Activated naive CD4-positive, alpha-beta T cell treated with anti-CD3 and anti-CD28 coated beads, Interleukin-2, amount 50 U/mL, for 16 hours (primary cell): ENCODE results near the gene CMSS1.

Experiments used
- DNase-seq: peaks from one replicate; pipeline ENCODE4 v3.0.0-alpha.2; 2020

The CMSS1 gene

DNA sequence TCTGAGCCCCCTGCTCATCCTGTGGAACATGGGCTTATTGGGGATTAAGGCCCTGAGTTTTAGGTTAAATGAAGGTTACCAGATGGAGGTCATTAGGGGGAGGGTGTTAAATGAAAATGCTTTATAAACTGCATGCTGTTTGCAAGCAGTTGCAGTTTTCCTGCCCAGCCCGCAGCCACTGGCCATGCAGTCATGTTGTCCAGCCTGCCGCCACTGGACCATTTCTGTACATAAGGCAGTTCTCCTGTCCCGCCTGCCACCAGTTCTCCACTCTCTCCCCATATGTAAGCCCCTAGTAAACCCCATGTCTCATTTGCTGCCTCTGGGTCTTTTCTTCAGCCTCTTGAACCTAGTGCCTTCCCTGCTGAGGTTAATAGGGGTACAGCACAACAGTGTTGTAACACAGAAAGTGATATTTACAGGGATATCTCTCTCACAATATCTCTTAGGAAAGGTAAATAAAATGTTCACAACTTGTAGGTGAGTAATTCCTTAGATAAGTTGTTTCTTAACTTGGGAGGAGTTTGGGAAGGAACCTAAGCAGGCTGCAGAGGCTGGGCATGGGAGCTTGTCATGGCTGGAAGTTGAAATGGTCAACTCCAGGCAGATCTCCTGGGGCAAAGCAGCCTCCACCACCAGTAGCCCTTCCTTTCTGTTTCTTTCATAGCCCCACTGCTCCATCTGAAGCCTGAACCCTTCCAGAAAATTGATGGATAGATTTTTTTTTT lies 148.2 kb downstream of the CMSS1 start:
- no peak for DNase-seq

GRCh38 chr3:99966662-99967416 lies 149.2 kb downstream of the CMSS1 start:
- no peak for DNase-seq

- DNase-seq, result no peak
Measured at GRCh38 chr3:99967796-99968195, 150.1 kb downstream of the CMSS1 start.

DNA sequence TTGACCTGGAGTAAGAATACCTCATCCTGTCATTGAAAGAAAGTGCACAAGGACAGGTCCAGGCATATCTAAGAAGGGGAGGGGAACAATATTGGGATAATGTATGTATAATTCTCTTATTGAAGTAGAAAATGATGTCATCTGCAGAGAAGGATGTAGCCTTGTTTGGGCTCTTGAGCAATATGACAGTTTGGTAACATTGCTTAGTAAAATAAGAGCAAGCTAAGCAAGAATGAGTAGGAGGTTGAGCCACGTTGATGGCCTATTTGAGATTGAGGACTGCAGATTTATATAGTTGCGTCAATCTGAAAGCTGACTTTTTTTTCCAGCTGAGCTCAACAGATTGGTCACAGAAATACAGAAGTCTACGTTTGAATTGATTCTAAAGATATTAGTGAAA lies 151.5 kb downstream of the CMSS1 start:
- DNase-seq, result no peak

- DNase-seq, result no peak
Measured at GRCh38 chr3:99970198-99970597, 152.5 kb downstream of the CMSS1 start.

- DNase-seq, result no peak
Measured at GRCh38 chr3:99971761-99972160, 154.1 kb downstream of the CMSS1 start.

GRCh38 chr3:99972380-99973104 lies 154.9 kb downstream of the CMSS1 start:
- no peak for DNase-seq

GRCh38 chr3:99974989-99975388 lies 157.3 kb downstream of the CMSS1 start:
- no peak for DNase-seq

GRCh38 chr3:99976584-99976983 lies 158.9 kb downstream of the CMSS1 start:
- DNase-seq, result no peak

GRCh38 chr3:99978221-99978620 lies 160.6 kb downstream of the CMSS1 start:
- DNase-seq, result no peak

- no peak for DNase-seq
Measured at GRCh38 chr3:99980606-99981005, 162.9 kb downstream of the CMSS1 start.

DNA sequence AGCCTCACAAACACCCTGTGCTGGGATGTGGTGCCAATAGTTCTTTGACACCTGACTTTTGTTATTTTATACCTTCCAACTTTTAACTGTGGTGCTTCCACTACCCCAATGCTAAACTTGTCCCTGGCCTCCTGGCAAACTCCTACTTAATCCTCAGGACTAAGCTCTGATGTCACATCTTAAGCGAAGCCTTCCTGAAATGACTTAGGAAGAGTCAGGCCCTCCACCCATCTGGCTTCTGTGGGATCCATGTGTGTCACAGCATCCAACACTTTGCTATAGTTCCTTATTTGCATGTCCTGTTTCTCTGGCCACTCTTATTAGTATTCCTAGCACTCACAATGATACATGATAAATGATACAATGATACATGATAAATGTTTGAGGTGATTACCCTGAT lies 163.5 kb downstream of the CMSS1 start:
- DNase-seq, result no peak

DNA sequence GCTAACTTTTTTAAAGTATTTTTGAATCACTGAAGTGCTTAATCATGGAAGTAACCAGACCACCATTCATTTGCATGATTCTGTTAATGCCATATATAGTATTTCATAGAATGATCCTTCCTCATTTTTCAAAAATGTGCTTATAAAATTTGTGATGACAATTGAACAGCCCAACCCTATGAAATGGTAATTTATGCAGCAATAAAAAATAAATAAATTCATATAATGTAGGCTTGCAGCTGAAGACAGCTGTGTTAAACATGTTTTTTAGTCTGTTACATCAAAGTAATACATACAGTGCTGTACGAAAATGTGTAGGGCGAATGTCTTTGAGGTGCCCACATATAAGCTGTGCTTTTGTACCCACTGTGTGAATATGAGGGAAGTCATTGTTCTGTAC lies 165.0 kb downstream of the CMSS1 start:
- no peak for DNase-seq

DNA sequence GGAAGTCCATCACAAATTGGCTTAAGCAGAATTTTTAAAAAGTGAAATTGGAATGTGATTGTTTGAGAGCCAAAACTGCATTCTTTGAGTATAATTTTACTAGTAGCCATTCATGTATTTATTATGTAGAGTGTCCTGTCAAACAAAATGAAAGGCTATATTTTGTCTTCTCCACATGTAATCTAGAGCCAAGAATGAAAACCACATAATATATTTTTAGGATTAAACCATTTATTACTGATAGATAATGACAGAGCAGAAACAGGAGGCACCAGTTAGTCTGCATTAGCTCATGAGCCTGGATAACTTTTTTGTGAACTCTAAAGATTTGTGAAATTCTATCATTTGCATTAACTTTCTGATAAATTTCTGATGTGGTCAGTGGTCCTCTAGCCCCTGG lies 166.5 kb downstream of the CMSS1 start:
- no peak for DNase-seq

DNA sequence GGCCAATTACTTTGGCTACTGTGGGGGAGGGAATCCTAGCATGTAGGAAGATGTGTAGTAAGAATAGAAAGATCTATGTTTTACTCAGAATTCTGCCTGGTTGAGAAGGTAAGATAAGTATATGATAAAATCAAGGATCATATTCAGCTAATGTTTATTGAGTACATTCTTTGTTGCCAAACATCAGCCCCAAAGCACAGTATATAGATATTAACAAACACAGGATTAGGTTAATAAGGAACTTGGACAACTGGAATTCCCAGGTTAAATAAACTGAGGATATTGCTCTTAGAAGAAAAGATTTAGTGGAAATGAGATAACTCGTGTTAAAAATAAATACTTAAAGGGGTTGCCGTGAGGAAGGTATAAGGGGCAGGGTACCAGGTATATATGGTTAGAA lies 167.0 kb downstream of the CMSS1 start:
- DNase-seq, result no peak

GRCh38 chr3:99990179-99990578 lies 172.5 kb downstream of the CMSS1 start:
- no peak for DNase-seq

DNA sequence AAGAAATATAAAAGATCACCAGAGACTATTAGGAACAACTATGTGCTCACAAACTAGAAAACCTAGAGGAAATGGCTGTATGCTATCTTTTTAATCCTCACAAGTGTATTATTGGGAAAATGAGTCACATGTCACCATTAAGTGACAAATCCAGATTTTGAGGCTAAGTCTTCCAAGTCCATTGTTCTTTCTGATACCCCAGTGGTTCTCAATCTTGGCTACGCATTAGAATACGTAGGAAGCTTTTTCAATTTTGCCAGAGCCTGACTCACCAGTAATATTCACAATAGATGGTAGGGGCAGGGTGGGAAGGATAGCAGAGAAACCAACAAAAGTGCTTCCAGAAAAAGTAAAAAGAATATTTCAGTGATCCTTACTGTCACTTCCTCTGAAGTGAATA lies 179.6 kb downstream of the CMSS1 start:
- DNase-seq, result no peak

DNA sequence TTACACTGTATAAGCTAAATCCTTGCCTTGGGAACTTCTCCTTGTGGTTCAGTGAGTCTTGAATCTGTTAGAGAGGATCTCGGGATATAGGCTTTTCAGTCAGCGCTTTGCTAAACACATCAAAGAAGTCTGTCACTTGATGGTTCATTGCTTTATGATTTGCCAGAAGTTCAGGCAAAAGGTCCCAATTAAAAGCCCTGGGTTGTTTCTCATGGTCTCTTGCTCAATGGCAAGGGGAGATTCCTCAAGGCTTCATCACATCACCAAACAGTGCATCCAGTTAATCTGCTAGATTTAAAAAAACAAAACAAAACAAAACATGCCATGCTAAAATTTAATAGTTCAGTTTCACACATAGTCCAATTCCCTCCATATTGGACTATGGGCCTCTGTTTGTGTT lies 181.9 kb downstream of the CMSS1 start:
- DNase-seq, result no peak

- DNase-seq, result no peak
Measured at GRCh38 chr3:100001083-100001482, 183.4 kb downstream of the CMSS1 start.

GRCh38 chr3:100001526-100002270 lies 184.0 kb downstream of the CMSS1 start:
- DNase-seq, result no peak

GRCh38 chr3:100002599-100003350 lies 185.1 kb downstream of the CMSS1 start:
- no peak for DNase-seq
